WTC11 (cell line): Measurements from ENCODE around the gene CAMSAP3. TPM values are rescaled to one million over a fixed set of nuclear protein-coding genes. Genes with fewer than 3 reads are reported as not detected.

ENCODE experiments used
- CREB1 ChIP-seq: sonication (generic); formaldehyde crosslinking; IDR thresholded peaks from 2 replicates; pipeline ENCODE4 v1.8.0; 2023; ENCODE audit warnings: mild to moderate bottlenecking, missing genetic modification reagents
- EMX1 ChIP-seq: fragments of 250-450 bp; sonication (Bioruptor Pico); IDR thresholded peaks from 2 replicates; pipeline ENCODE4 v1.8.0; 2021; ENCODE audit warnings: mild to moderate bottlenecking
- ETV6 ChIP-seq: sonication (generic); formaldehyde crosslinking; IDR thresholded peaks from 2 replicates; pipeline ENCODE4 v1.8.1; 2022; ENCODE audit warnings: mild to moderate bottlenecking, missing genetic modification reagents
- FOXK1 ChIP-seq: sonication (generic); formaldehyde crosslinking; IDR thresholded peaks from 2 replicates; pipeline ENCODE4 v1.8.0; 2022; ENCODE audit warnings: mild to moderate bottlenecking, moderate library complexity, missing genetic modification reagents
- FOXP1 ChIP-seq: sonication (generic); formaldehyde crosslinking; IDR thresholded peaks from 2 replicates; pipeline ENCODE4 v1.8.0; 2022; ENCODE audit warnings: missing genetic modification reagents, mild to moderate bottlenecking, moderate library complexity, borderline replicate concordance
- GABPB1 ChIP-seq: sonication (generic); formaldehyde crosslinking; IDR thresholded peaks from 2 replicates; pipeline ENCODE4 v1.8.1; 2023; ENCODE audit warnings: mild to moderate bottlenecking, missing genetic modification reagents
- GTF2I ChIP-seq: fragments of 250-450 bp; sonication (Bioruptor Pico); conservative IDR thresholded peaks from 2 replicates; pipeline ENCODE4 v1.4.0; 2021; ENCODE audit warnings: mild to moderate bottlenecking
- HMGA2 ChIP-seq: fragments of 250-450 bp; sonication (Bioruptor Pico); IDR thresholded peaks from 2 replicates; pipeline ENCODE4 v1.4.0; 2021; ENCODE audit warnings: mild to moderate bottlenecking, moderate library complexity
- JAZF1 ChIP-seq: fragments of 250-450 bp; sonication (Bioruptor Pico); IDR thresholded peaks from 2 replicates; pipeline ENCODE4 v1.9.0; 2021; ENCODE audit warnings: moderate library complexity, mild to moderate bottlenecking, inconsistent platforms
- MXD4 ChIP-seq: fragments of 250-450 bp; sonication (Bioruptor Pico); IDR thresholded peaks from 2 replicates; pipeline ENCODE4 v1.8.0; 2021; ENCODE audit warnings: mild to moderate bottlenecking, moderate library complexity, borderline replicate concordance
- NFYB ChIP-seq: sonication (generic); formaldehyde crosslinking; conservative IDR thresholded peaks from 2 replicates; pipeline ENCODE4 v1.8.0; 2022; ENCODE audit warnings: low read depth, missing genetic modification reagents
- NR1H2 ChIP-seq: sonication (generic); formaldehyde crosslinking; IDR thresholded peaks from 2 replicates; pipeline ENCODE4 v1.9.0; 2021; ENCODE audit warnings: mild to moderate bottlenecking, moderate library complexity, missing genetic modification reagents
- PRRX2 ChIP-seq: fragments of 250-450 bp; sonication (Bioruptor Pico); IDR thresholded peaks from 2 replicates; pipeline ENCODE4 v1.8.0; 2021; ENCODE audit warnings: mild to moderate bottlenecking
- RELA ChIP-seq: sonication (generic); formaldehyde crosslinking; IDR thresholded peaks from 2 replicates; pipeline ENCODE4 v1.8.1; 2022; ENCODE audit warnings: missing genetic modification reagents, mild to moderate bottlenecking, borderline replicate concordance
- TEAD1 ChIP-seq: sonication (generic); formaldehyde crosslinking; IDR thresholded peaks from 2 replicates; pipeline ENCODE4 v1.8.0; 2022; ENCODE audit warnings: mild to moderate bottlenecking, missing genetic modification reagents
- TP53 ChIP-seq: sonication (generic); formaldehyde crosslinking; IDR thresholded peaks from 2 replicates; pipeline ENCODE4 v1.8.1; 2023; ENCODE audit warnings: mild to moderate bottlenecking, missing genetic modification reagents
- ZNF121 ChIP-seq: sonication (generic); formaldehyde crosslinking; IDR thresholded peaks from 2 replicates; pipeline ENCODE4 v1.8.0; 2023; ENCODE audit warnings: missing genetic modification reagents
- ZNF263 ChIP-seq: sonication (generic); formaldehyde crosslinking; IDR thresholded peaks from 2 replicates; pipeline ENCODE4 v1.8.1; 2022; ENCODE audit warnings: low read depth, mild to moderate bottlenecking, moderate library complexity, missing genetic modification reagents
- ZNF396 ChIP-seq: fragments of 250-450 bp; sonication (Bioruptor Pico); IDR thresholded peaks from 2 replicates; pipeline ENCODE4 v1.8.0; 2021; ENCODE audit warnings: mild to moderate bottlenecking, moderate library complexity, borderline replicate concordance
- total RNA-seq: library from RNA; stranded (reverse); gene quantifications from 3 replicates; pipeline ENCODE4 v1.2.3, GENCODE V29; 2021
- TF ChIP-seq, protein P1 (sequence below): sonication (generic); formaldehyde crosslinking; IDR thresholded peaks from 2 replicates; pipeline ENCODE4 v1.8.1; 2023; ENCODE audit warnings: mild to moderate bottlenecking, moderate library complexity, missing genetic modification reagents
- TF ChIP-seq, protein P2 (sequence below): sonication (generic); formaldehyde crosslinking; IDR thresholded peaks from 2 replicates; pipeline ENCODE4 v1.8.1; 2022; ENCODE audit warnings: mild to moderate bottlenecking, missing genetic modification reagents, moderate library complexity, borderline replicate concordance
- TF ChIP-seq, protein P3 (sequence below): sonication (generic); formaldehyde crosslinking; IDR thresholded peaks from 2 replicates; pipeline ENCODE4 v1.8.1; 2023; ENCODE audit warnings: mild to moderate bottlenecking, missing genetic modification reagents, moderate library complexity
- TF ChIP-seq, protein P4 (sequence below): sonication (generic); formaldehyde crosslinking; IDR thresholded peaks from 2 replicates; pipeline ENCODE4 v1.8.0; 2023; ENCODE audit warnings: missing genetic modification reagents, mild to moderate bottlenecking, borderline replicate concordance
- TF ChIP-seq, protein P5 (sequence below): sonication (generic); formaldehyde crosslinking; IDR thresholded peaks from 2 replicates; pipeline ENCODE4 v1.8.1; 2022; ENCODE audit warnings: low read depth, missing genetic modification reagents, borderline replicate concordance
- TF ChIP-seq, protein P6 (sequence below): sonication (generic); formaldehyde crosslinking; IDR thresholded peaks from 2 replicates; pipeline ENCODE4 v1.8.0; 2022; ENCODE audit warnings: mild to moderate bottlenecking, missing genetic modification reagents
- TF ChIP-seq, protein P7 (sequence below): sonication (generic); formaldehyde crosslinking; conservative IDR thresholded peaks from 2 replicates; pipeline ENCODE4 v1.8.1; 2023; ENCODE audit warnings: mild to moderate bottlenecking, low read depth, missing genetic modification reagents, moderate library complexity
- TF ChIP-seq, protein P8 (sequence below): fragments of 250-450 bp; sonication (Bioruptor Pico); IDR thresholded peaks from 2 replicates; pipeline ENCODE4 v1.9.0; 2021; ENCODE audit warnings: moderate library complexity, mild to moderate bottlenecking, inconsistent platforms, borderline replicate concordance

Gene CAMSAP3
- total RNA-seq, 1 experiment from 2014 or later = 27.8 TPM

DNA sequence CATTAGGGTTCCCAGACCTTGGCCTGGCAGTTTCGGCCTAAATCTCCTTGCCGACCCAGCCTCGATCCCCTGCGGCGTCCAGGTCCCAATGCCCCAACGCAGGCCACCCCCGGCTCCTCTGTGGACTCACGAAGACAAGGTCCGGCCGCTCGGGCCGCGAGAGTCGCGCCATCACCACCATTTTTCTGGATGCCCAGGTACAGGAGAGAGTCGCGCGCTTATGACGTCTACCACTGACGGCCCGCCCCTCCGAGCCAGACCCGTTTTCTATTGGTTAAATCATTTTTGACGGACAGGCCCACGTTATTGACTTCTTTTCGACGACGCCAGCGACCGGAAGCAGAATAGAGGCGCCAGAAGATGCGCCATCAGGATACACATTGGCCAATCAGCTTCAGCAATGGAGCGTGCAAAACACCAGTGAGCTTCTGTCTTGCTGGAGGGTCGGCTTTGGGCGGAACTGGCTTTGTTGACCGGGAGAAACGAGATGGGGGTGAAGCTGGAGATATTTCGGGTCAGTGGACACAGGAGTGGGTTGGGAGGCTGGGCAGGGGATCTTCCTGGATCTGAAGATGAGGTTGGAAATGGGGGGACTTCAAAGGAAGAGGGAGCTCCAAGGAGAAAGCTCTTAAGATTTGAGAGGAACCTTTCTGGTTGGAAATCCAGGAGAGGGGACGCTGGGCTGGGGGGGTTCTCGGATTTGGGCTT lies 33.8 kb downstream of the CAMSAP3 start, which contains the start of the genes PET100 and XAB2 (continued):
- no peak for TF ChIP-seq ZNF396
- no peak for TF ChIP-seq ZNF263 (CRISPR knock-in tag)
- TF ChIP-seq RELA (CRISPR knock-in tag) = no peak
- no peak for TF ChIP-seq GTF2I
- TF ChIP-seq, protein P1, sequence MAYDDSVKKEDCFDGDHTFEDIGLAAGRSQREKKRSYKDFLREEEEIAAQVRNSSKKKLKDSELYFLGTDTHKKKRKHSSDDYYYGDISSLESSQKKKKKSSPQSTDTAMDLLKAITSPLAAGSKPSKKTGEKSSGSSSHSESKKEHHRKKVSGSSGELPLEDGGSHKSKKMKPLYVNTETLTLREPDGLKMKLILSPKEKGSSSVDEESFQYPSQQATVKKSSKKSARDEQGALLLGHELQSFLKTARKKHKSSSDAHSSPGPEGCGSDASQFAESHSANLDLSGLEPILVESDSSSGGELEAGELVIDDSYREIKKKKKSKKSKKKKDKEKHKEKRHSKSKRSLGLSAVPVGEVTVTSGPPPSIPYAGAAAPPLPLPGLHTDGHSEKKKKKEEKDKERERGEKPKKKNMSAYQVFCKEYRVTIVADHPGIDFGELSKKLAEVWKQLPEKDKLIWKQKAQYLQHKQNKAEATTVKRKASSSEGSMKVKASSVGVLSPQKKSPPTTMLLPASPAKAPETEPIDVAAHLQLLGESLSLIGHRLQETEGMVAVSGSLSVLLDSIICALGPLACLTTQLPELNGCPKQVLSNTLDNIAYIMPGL = no peak
- TF ChIP-seq MXD4 (CRISPR knock-in tag) = no peak
- no peak for TF ChIP-seq NR1H2 (CRISPR knock-in tag)
- TF ChIP-seq, protein P2, sequence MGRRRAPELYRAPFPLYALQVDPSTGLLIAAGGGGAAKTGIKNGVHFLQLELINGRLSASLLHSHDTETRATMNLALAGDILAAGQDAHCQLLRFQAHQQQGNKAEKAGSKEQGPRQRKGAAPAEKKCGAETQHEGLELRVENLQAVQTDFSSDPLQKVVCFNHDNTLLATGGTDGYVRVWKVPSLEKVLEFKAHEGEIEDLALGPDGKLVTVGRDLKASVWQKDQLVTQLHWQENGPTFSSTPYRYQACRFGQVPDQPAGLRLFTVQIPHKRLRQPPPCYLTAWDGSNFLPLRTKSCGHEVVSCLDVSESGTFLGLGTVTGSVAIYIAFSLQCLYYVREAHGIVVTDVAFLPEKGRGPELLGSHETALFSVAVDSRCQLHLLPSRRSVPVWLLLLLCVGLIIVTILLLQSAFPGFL (CRISPR knock-in tag) = no peak
- no peak for TF ChIP-seq ZNF121
- no peak for TF ChIP-seq FOXP1 (CRISPR knock-in tag)
- TF ChIP-seq, protein P3, sequence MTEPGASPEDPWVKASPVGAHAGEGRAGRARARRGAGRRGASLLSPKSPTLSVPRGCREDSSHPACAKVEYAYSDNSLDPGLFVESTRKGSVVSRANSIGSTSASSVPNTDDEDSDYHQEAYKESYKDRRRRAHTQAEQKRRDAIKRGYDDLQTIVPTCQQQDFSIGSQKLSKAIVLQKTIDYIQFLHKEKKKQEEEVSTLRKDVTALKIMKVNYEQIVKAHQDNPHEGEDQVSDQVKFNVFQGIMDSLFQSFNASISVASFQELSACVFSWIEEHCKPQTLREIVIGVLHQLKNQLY (CRISPR knock-in tag) = no peak
- peak; percentile 99 for TF ChIP-seq FOXK1 (CRISPR knock-in tag)
- peak; percentile 70 for TF ChIP-seq GABPB1 (CRISPR knock-in tag)
- TF ChIP-seq ETV6 (CRISPR knock-in tag) = no peak
- TF ChIP-seq, protein P4, sequence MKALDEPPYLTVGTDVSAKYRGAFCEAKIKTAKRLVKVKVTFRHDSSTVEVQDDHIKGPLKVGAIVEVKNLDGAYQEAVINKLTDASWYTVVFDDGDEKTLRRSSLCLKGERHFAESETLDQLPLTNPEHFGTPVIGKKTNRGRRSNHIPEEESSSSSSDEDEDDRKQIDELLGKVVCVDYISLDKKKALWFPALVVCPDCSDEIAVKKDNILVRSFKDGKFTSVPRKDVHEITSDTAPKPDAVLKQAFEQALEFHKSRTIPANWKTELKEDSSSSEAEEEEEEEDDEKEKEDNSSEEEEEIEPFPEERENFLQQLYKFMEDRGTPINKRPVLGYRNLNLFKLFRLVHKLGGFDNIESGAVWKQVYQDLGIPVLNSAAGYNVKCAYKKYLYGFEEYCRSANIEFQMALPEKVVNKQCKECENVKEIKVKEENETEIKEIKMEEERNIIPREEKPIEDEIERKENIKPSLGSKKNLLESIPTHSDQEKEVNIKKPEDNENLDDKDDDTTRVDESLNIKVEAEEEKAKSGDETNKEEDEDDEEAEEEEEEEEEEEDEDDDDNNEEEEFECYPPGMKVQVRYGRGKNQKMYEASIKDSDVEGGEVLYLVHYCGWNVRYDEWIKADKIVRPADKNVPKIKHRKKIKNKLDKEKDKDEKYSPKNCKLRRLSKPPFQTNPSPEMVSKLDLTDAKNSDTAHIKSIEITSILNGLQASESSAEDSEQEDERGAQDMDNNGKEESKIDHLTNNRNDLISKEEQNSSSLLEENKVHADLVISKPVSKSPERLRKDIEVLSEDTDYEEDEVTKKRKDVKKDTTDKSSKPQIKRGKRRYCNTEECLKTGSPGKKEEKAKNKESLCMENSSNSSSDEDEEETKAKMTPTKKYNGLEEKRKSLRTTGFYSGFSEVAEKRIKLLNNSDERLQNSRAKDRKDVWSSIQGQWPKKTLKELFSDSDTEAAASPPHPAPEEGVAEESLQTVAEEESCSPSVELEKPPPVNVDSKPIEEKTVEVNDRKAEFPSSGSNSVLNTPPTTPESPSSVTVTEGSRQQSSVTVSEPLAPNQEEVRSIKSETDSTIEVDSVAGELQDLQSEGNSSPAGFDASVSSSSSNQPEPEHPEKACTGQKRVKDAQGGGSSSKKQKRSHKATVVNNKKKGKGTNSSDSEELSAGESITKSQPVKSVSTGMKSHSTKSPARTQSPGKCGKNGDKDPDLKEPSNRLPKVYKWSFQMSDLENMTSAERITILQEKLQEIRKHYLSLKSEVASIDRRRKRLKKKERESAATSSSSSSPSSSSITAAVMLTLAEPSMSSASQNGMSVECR (CRISPR knock-in tag) = no peak; the same call in 1 of the 2 replicates
- no peak for TF ChIP-seq CREB1 (CRISPR knock-in tag)
- TF ChIP-seq HMGA2 (CRISPR knock-in tag) = no peak
- no peak for TF ChIP-seq TP53 (CRISPR knock-in tag)
- TF ChIP-seq, protein P5, sequence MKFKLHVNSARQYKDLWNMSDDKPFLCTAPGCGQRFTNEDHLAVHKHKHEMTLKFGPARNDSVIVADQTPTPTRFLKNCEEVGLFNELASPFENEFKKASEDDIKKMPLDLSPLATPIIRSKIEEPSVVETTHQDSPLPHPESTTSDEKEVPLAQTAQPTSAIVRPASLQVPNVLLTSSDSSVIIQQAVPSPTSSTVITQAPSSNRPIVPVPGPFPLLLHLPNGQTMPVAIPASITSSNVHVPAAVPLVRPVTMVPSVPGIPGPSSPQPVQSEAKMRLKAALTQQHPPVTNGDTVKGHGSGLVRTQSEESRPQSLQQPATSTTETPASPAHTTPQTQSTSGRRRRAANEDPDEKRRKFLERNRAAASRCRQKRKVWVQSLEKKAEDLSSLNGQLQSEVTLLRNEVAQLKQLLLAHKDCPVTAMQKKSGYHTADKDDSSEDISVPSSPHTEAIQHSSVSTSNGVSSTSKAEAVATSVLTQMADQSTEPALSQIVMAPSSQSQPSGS (CRISPR knock-in tag) = no peak
- TF ChIP-seq, protein P6, sequence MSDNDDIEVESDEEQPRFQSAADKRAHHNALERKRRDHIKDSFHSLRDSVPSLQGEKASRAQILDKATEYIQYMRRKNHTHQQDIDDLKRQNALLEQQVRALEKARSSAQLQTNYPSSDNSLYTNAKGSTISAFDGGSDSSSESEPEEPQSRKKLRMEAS = peak; percentile 57
- TF ChIP-seq EMX1 (CRISPR knock-in tag) = no peak
- TF ChIP-seq, protein P7, sequence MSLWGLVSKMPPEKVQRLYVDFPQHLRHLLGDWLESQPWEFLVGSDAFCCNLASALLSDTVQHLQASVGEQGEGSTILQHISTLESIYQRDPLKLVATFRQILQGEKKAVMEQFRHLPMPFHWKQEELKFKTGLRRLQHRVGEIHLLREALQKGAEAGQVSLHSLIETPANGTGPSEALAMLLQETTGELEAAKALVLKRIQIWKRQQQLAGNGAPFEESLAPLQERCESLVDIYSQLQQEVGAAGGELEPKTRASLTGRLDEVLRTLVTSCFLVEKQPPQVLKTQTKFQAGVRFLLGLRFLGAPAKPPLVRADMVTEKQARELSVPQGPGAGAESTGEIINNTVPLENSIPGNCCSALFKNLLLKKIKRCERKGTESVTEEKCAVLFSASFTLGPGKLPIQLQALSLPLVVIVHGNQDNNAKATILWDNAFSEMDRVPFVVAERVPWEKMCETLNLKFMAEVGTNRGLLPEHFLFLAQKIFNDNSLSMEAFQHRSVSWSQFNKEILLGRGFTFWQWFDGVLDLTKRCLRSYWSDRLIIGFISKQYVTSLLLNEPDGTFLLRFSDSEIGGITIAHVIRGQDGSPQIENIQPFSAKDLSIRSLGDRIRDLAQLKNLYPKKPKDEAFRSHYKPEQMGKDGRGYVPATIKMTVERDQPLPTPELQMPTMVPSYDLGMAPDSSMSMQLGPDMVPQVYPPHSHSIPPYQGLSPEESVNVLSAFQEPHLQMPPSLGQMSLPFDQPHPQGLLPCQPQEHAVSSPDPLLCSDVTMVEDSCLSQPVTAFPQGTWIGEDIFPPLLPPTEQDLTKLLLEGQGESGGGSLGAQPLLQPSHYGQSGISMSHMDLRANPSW (CRISPR knock-in tag) = no peak
- no peak for TF ChIP-seq TEAD1 (CRISPR knock-in tag)
- no peak for TF ChIP-seq JAZF1 (CRISPR knock-in tag)
- TF ChIP-seq PRRX2 (CRISPR knock-in tag) = no peak
- TF ChIP-seq, protein P8, sequence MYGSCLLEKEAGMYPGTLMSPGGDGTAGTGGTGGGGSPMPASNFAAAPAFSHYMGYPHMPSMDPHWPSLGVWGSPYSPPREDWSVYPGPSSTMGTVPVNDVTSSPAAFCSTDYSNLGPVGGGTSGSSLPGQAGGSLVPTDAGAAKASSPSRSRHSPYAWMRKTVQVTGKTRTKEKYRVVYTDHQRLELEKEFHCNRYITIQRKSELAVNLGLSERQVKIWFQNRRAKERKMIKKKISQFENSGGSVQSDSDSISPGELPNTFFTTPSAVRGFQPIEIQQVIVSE (CRISPR knock-in tag) = no peak
- peak; percentile 96 for TF ChIP-seq NFYB
